Activated naive CD8-positive, alpha-beta T cell treated with anti-CD3 and anti-CD28 coated beads, Interleukin-2, amount 10 ng/mL, durations not matched to agents 7 days and 5 days (primary cell): Measurements from ENCODE around the gene NKAIN2. TPM values are rescaled to one million over a fixed set of nuclear protein-coding genes. Genes with fewer than 3 reads are reported as not detected.

Experiments used
- ATAC-seq: fragments of 150-1000 bp; cut with Tn5 transposase; one replicate; pipeline ENCODE4 v1.10.0; 2021; ENCODE audit warnings: low read depth, moderate library complexity
- POLR2A ChIA-PET: fragments of 350-600 bp; sonication (Branson Sonifier 250); formaldehyde crosslinking; loops from one replicate; lab custom pipeline; 2021; ENCODE audit warnings: antibody characterized with exemption; lab: Charles Lee
- DNase-seq: peaks from one replicate; pipeline ENCODE4 v3.0.0; 2021
- H3K27ac Mint-ChIP-seq: one replicate; pipeline ENCODE4 v1.8.0; 2022; ENCODE audit warnings: mild to moderate bottlenecking, mixed read lengths
- H3K27me3 Mint-ChIP-seq: one replicate; pipeline ENCODE4 v1.8.0; 2022; ENCODE audit warnings: mild to moderate bottlenecking, moderate library complexity, mixed read lengths
- H3K36me3 Mint-ChIP-seq: one replicate; pipeline ENCODE4 v1.8.0; 2021; ENCODE audit warnings: mild to moderate bottlenecking, mixed read lengths
- H3K4me1 Mint-ChIP-seq: one replicate; pipeline ENCODE4 v1.8.0; 2021; ENCODE audit warnings: mixed read lengths
- H3K4me3 Mint-ChIP-seq: one replicate; pipeline ENCODE4 v1.8.0; 2022; ENCODE audit warnings: mild to moderate bottlenecking, moderate library complexity, mixed read lengths
- H3K9me3 Mint-ChIP-seq: one replicate; pipeline ENCODE4 v1.8.0; 2021; ENCODE audit warnings: mixed read lengths
- total RNA-seq, 2 experiments: library from RNA; stranded (reverse); gene quantifications; one replicate each; pipeline ENCODE4 v1.2.3, GENCODE V29; 2021

The NKAIN2 gene
- total RNA-seq, 2 experiments from 2014 or later, result not detected

DNA sequence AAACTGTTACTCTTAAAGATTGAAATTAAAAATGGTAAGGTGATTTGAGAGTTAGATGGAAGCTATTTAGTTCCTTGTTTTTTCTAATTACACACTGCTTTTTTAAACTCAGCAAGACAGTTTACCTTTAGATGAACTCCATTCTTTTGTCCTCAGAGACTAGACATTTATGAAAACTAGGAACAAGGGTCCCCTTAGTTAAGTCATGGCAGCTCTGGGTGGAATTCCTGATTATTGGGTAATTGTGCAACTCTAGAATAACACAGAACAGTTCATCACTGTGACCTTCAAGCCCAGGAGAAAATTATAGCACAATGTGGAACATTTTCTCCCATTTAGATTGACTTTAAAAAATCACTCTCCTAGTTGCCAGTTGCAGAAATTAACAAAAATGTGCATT, 251.7 kb downstream of the NKAIN2 start:
- no peaks in the 10 kb centered on the region for H3K4me1 Mint-ChIP-seq
- no peak overlapping the region for H3K27ac Mint-ChIP-seq
- H3K27me3 Mint-ChIP-seq, result no peaks in the 10 kb centered on the region
- DNase-seq, result no peak
- no peaks in the 10 kb centered on the region for H3K9me3 Mint-ChIP-seq
- no peaks in the 10 kb centered on the region for H3K36me3 Mint-ChIP-seq
- H3K4me3 Mint-ChIP-seq, result no peak overlapping the region
- POLR2A ChIA-PET, result no interaction called here
- ATAC-seq, result no peak

DNA sequence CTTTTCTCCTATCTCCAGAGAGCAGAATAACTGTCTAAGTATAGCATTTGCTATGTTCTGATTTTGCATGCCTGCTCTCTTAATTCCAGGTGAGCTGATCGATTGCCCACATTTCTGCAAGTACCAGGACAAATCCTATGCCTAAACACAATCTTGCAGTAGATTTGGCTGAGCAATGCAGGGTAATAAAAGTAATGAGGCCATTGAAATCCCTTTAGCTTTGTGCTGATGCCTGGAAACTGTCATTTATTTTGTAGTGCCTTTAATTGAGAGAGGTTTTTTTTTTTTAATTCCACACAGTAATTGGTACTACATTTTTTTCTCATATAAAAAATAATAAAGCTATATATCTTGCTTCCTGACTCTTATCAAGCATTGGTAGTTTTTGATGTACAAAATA, 252.3 kb downstream of the NKAIN2 start:
- Mint-ChIP-seq H3K27ac (no peak overlapping the region), H3K4me3 (no peak overlapping the region), H3K36me3 (no peaks in the 10 kb centered on the region), H3K4me1 (no peaks in the 10 kb centered on the region), H3K9me3 (no peaks in the 10 kb centered on the region), H3K27me3 (no peaks in the 10 kb centered on the region)
- ATAC-seq (no peak), DNase-seq (no peak)
- POLR2A ChIA-PET, result no interaction called here

DNA sequence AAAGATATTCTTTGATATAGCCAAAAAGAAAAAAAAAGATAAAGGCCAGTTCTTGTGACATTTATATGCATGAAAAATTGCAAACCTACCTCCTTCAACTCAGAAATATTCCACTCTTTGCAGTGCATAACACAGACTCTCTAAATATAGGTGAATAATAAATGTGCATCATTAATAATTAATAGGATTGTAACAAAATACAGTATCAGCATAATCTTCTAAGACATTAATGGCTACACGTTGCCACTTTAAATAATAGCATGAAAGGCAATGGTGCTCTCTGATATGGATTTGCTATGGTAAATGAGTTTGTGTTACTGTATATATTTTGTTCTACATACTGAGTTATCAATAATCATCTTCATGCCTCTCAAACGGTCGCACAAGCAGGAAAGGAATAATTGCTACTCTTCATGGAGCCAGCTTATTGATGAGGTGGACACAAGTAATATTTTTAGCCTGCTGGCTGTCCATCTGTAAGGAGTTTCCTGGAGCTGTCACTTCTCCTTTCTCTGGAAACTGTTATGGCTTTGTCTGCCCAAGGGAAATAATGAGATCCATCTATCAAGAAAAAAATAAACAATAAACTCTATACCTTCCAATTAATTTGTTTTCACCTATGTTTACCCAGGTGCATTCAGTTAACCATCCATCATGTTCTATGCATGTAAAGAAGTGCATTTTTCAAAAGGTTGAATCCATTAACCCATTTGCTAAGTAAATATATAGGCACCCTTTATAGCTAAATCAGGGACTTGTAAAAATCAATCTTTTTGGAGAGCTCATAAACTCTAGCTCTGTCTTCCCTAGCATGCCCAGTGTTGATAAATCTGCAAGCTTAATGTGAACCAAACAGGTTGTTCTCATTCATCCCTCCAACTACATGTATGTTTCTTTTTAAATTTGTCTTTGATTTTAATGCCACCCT, 253.0 kb downstream of the NKAIN2 start:
- no peaks in the 10 kb centered on the region for H3K4me1 Mint-ChIP-seq

DNA sequence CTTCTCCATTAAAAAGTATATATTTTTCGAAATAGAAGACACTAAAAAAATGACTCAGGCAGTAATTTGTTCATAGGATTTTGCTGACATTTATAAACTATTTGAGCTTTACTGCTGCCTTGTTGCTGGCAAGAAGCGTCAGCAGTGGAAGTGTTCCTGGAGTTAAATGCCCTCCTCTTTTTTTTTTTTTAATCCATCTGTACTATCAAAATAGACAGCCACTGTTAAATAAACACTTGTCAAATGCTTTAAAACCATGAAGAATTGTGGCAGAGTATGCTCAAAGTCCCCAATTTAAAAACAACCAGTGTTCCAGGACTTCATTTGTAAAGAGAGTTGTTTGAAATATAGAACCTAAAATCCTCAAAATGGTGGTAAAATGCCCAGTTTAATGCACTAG, 253.8 kb downstream of the NKAIN2 start:
- Mint-ChIP-seq H3K27me3 (no peaks in the 10 kb centered on the region), H3K36me3 (no peaks in the 10 kb centered on the region), H3K4me3 (no peak overlapping the region), H3K4me1 (no peaks in the 10 kb centered on the region), H3K27ac (no peak overlapping the region), H3K9me3 (no peaks in the 10 kb centered on the region)
- ATAC-seq (no peak), DNase-seq (no peak)
- POLR2A ChIA-PET, result no interaction called here

More for the DNA sequence above, 253.0 kb downstream of the NKAIN2 start:
- POLR2A ChIA-PET, result no interaction called here
- H3K4me3 Mint-ChIP-seq, result no peak overlapping the region
- no peak for ATAC-seq
- no peaks in the 10 kb centered on the region for H3K9me3 Mint-ChIP-seq
- DNase-seq, result no peak
- H3K27me3 Mint-ChIP-seq, result no peaks in the 10 kb centered on the region
- no peak overlapping the region for H3K27ac Mint-ChIP-seq
- no peaks in the 10 kb centered on the region for H3K36me3 Mint-ChIP-seq

- no peaks in the 10 kb centered on the region for H3K9me3 Mint-ChIP-seq
- no peak for DNase-seq
- no peaks in the 10 kb centered on the region for H3K36me3 Mint-ChIP-seq
- H3K27me3 Mint-ChIP-seq, result no peaks in the 10 kb centered on the region
- ATAC-seq, result no peak
- POLR2A ChIA-PET, result no interaction called here
- H3K4me3 Mint-ChIP-seq, result no peak overlapping the region
- no peak overlapping the region for H3K27ac Mint-ChIP-seq
- no peaks in the 10 kb centered on the region for H3K4me1 Mint-ChIP-seq
These were observed 260.9 kb downstream of the NKAIN2 start for GRCh38 chr6:124064317-124065113.

GRCh38 chr6:124066269-124066668, 262.6 kb downstream of the NKAIN2 start:
- Mint-ChIP-seq H3K4me1 (no peaks in the 10 kb centered on the region), H3K36me3 (no peaks in the 10 kb centered on the region), H3K27me3 (no peaks in the 10 kb centered on the region), H3K27ac (no peak overlapping the region), H3K9me3 (no peaks in the 10 kb centered on the region), H3K4me3 (no peak overlapping the region)
- DNase-seq (no peak), ATAC-seq (no peak)
- POLR2A ChIA-PET, result no interaction called here

DNA sequence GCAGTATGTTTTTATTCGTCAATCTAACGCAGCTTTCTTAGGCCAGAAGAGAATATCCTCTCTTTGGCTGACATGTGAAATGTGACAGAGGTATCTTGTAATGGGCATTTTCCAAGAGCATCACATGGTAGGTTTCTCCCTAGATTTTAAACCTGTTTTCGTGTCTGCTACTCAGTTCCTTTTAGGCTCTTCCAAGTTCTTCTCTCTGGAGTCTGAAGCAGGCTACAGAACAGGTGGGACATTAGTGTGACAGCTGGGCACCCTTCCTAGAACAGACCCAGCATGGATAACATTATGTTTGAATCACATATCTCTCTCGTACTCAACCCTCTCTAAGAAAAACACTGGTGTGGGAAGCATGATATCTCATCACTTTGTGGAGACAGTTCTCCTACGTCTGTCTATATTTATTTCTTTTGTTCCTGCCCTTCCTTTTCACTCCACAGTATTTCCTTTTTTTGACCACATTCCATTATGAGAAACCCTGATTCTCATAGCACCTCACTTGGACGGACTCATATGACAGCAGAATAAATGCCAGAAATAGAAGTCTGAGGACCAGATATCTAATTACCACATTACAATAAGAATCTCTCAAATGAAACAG, 263.4 kb downstream of the NKAIN2 start:
- Mint-ChIP-seq H3K36me3 (no peaks in the 10 kb centered on the region), H3K4me1 (no peaks in the 10 kb centered on the region), H3K9me3 (no peaks in the 10 kb centered on the region), H3K4me3 (no peak overlapping the region), H3K27ac (no peak overlapping the region), H3K27me3 (no peaks in the 10 kb centered on the region)
- DNase-seq, result no peak
- no peak for ATAC-seq
- POLR2A ChIA-PET, result no interaction called here

DNA sequence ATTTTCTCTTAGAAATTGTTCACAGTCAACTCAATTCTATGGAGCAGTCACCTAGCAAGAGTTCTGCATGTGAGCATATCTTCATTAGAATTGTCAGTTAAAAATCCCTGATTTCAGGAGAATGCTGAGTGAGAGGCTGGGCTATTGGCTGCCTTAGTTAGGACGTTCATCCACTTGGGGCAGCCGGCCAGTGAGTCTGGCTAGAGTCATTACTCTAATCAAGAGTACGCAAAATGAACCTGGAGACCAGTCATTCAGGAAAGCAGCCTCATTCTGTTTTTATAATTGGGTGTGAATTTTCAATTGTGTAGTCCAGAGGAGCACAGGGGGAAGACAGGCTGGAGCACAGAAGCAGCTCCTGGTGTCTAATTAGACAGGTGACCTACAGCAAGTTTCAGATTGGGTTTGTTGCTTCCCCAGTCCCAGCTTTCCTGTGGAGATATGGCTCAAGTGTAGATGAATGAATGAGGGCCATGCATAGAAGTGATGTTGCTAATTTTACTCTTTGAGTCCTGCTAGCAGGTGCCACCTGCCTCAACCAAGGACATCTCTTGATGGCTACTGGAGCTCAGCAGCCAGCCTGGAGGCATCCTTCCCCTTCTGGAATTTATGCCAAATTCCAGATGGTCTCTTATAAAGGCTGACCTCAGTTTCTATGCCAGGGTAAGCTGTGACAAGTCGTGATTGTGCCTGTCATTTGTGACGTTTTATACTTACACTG, 265.7 kb downstream of the NKAIN2 start:
- no peaks in the 10 kb centered on the region for H3K36me3 Mint-ChIP-seq
- H3K9me3 Mint-ChIP-seq, result no peaks in the 10 kb centered on the region
- DNase-seq (no peak), ATAC-seq (no peak)
- POLR2A ChIA-PET, result no interaction called here
- no peaks in the 10 kb centered on the region for H3K4me1 Mint-ChIP-seq
- no peaks in the 10 kb centered on the region for H3K27me3 Mint-ChIP-seq
- H3K4me3 Mint-ChIP-seq, result no peak overlapping the region
- H3K27ac Mint-ChIP-seq, result no peak overlapping the region

- no peak overlapping the region for H3K4me3 Mint-ChIP-seq
- ATAC-seq (no peak), DNase-seq (no peak)
- no peaks in the 10 kb centered on the region for H3K27me3 Mint-ChIP-seq
- H3K36me3 Mint-ChIP-seq, result no peaks in the 10 kb centered on the region
- H3K9me3 Mint-ChIP-seq, result peaks cover 1% of the 10 kb centered on the region
- POLR2A ChIA-PET, result no interaction called here
- H3K4me1 Mint-ChIP-seq, result no peaks in the 10 kb centered on the region
- H3K27ac Mint-ChIP-seq, result no peak overlapping the region
These were observed 269.4 kb downstream of the NKAIN2 start for GRCh38 chr6:124073021-124073420.

GRCh38 chr6:124073820-124074587, 270.3 kb downstream of the NKAIN2 start:
- POLR2A ChIA-PET, result no interaction called here
- no peaks in the 10 kb centered on the region for H3K27me3 Mint-ChIP-seq
- no peak for ATAC-seq
- H3K9me3 Mint-ChIP-seq, result peaks cover 1% of the 10 kb centered on the region
- H3K27ac Mint-ChIP-seq, result no peak overlapping the region
- no peak overlapping the region for H3K4me3 Mint-ChIP-seq
- H3K4me1 Mint-ChIP-seq, result no peaks in the 10 kb centered on the region
- no peak for DNase-seq
- H3K36me3 Mint-ChIP-seq, result no peaks in the 10 kb centered on the region

DNA sequence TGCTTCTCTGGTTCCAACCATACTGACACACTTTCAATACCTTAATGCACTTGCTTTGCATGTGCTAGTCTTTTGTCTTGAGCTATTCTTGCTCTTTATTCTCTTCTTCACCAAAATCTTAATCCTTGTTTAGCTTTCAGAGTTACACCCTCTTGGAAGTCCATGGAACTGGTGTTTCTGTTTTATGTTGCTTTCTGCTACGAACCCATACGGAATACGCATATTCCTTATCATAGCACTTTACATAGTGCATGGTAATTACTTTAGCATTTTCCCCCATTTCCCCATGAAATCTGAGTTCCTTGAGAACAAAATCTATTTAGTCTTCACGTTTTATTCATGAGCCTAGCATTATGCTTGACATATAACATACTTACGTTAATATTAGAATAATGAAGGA, 270.9 kb downstream of the NKAIN2 start:
- POLR2A ChIA-PET, result no interaction called here
- H3K36me3 Mint-ChIP-seq, result no peaks in the 10 kb centered on the region
- no peak for DNase-seq
- H3K4me3 Mint-ChIP-seq, result no peak overlapping the region
- no peaks in the 10 kb centered on the region for H3K4me1 Mint-ChIP-seq
- H3K27ac Mint-ChIP-seq, result no peak overlapping the region
- ATAC-seq, result no peak
- peaks cover 1% of the 10 kb centered on the region for H3K9me3 Mint-ChIP-seq
- H3K27me3 Mint-ChIP-seq, result no peaks in the 10 kb centered on the region

DNA sequence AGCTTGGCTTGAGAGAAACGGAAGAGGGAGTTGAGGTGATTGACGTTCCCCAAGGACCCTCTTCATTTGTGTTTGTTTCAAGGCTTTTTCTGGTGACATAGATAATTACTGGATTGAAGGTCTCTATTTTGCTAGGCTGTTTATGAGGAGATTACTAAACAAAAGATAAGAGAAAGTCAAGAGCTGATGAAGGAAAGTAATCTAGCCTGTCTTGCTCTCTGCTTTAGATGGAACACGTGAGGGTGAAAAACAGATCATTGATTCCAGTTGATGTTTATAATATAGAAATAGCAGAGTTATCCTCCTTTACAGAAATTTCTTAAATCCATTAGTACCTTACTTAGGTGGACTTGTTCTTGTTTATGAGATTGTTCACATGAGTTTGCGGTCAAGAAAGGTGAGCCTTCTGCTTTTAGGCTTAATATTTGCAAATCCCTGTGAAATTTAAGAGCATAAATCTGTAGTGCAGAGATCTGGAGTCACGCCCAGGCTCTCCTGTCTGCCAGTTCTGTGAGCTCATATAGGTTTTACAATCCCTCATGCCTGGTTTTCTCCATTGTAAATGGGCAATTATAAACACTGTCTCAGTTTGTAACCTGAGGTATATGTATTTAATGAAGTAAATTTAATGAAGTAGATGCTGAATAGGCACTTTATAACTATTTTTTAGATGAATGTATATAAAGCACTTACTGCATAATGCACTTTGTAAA, 272.8 kb downstream of the NKAIN2 start:
- Mint-ChIP-seq H3K4me3 (no peak overlapping the region), H3K27ac (no peak overlapping the region), H3K9me3 (peaks cover 1% of the 10 kb centered on the region), H3K27me3 (no peaks in the 10 kb centered on the region), H3K4me1 (no peaks in the 10 kb centered on the region), H3K36me3 (no peaks in the 10 kb centered on the region)
- POLR2A ChIA-PET, result no interaction called here
- no peak for DNase-seq
- ATAC-seq, result no peak
